HG03108 (cell line): ENCODE data around the gene RAB44.

Source experiments
- ATAC-seq: cut with Tn5 transposase; IDR thresholded peaks from one replicate; pipeline ENCODE4 v1.9.1; 2021; ENCODE audit warnings: moderate library complexity; ENCODE audit not compliant: unreplicated experiment

RAB44 gene

GRCh38 chr6:36749829-36750489, 52.3 kb downstream of the RAB44 start:
- ATAC-seq = no peak

- ATAC-seq = no peak
Observed at GRCh38 chr6:36751091-36751490, 53.5 kb downstream of the RAB44 start.

- no peak for ATAC-seq
Observed at GRCh38 chr6:36751833-36752186, 54.2 kb downstream of the RAB44 start.

GRCh38 chr6:36752187-36752885, 54.7 kb downstream of the RAB44 start:
- ATAC-seq = no peak

GRCh38 chr6:36752886-36753506, 55.4 kb downstream of the RAB44 start:
- ATAC-seq = peak; percentile 45

- ATAC-seq = no peak
Observed at GRCh38 chr6:36753671-36754405, 56.2 kb downstream of the RAB44 start.

- no peak for ATAC-seq
Observed at GRCh38 chr6:36754582-36755434, 57.2 kb downstream of the RAB44 start.

- ATAC-seq = peak; percentile 39
Observed at GRCh38 chr6:36755435-36756348, 58.1 kb downstream of the RAB44 start.

GRCh38 chr6:36756786-36757185, 59.2 kb downstream of the RAB44 start:
- ATAC-seq = no peak

- ATAC-seq = no peak
Observed at GRCh38 chr6:36757206-36757605, 59.6 kb downstream of the RAB44 start.

- ATAC-seq = no peak
Observed at GRCh38 chr6:36757943-36758508, 60.4 kb downstream of the RAB44 start.

GRCh38 chr6:36758516-36759147, 61.0 kb downstream of the RAB44 start:
- ATAC-seq = no peak

- peak; percentile 37 for ATAC-seq
Observed at GRCh38 chr6:36759148-36759759, 61.6 kb downstream of the RAB44 start.

- no peak for ATAC-seq
Observed at GRCh38 chr6:36760685-36761435, 63.2 kb downstream of the RAB44 start.

GRCh38 chr6:36762123-36762522, 64.5 kb downstream of the RAB44 start:
- no peak for ATAC-seq

- ATAC-seq = no peak
Observed at GRCh38 chr6:36765190-36765589, 67.6 kb downstream of the RAB44 start.

GRCh38 chr6:36765594-36766398, 68.2 kb downstream of the RAB44 start:
- peak; percentile 62 for ATAC-seq
